ENCODE data around the gene EVC.

- TF ChIP-seq TAF1 (IDR thresholded peaks at IDR 0.05; ENCODE audit: borderline replicate concordance, insufficient read depth, low read length) (no peak), SIN3A (IDR thresholded peaks at IDR 0.05; ENCODE audit: borderline replicate concordance, insufficient read depth, low read length) (no peak), POLR2AphosphoS5 (IDR thresholded peaks at IDR 0.05; ENCODE audit: low read depth, low read length) (no peak), REST (IDR thresholded peaks at IDR 0.05; ENCODE audit: insufficient read depth in 1 of 2, low read depth in 2 of 2, low read length in 2 of 2) (no peak)
Measured at GRCh38 chr4:5711479-5712184, 631 bp downstream of the EVC start.
